SH-SY5Y (cell line): ENCODE results near the gene BABAM2.

Source experiments
- GATA2 ChIP-seq: IDR thresholded peaks from 2 replicates; pipeline ENCODE4 v1.6.1; 2011; ENCODE audit warnings: mild to moderate bottlenecking, low read depth, low read length
- GATA3 ChIP-seq: IDR thresholded peaks from 2 replicates; pipeline ENCODE4 v1.6.1; 2011; ENCODE audit warnings: low read depth, mild to moderate bottlenecking, low read length, moderate library complexity

DNA sequence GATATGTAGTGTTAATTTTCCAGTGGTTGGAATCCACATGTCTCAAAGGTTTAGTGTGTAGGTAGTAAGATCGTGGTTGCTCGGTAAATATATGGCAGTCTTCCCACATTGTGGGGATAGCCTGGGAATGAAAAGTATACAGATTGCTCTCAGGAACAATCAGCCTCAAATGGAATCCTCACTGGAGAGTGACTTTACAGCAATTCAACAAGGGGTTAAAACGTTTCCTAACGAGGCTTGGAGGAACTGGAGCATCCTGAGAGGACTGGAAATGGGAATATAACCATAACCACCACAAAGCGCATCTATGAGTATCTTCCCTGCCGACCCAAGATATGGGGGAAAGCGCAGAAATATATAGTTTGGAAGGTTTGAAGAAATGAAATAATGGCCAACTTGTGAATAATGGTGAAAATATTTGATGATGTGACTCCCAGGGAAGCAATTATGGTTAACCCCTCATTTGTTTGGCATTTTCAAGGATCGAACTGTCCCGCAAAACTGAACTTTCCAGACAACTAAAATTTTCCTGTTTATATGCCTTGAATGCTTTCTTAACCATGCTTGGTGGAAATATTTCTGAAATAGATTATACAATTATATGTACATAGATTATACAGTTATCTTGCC lies 401.4 kb downstream of the BABAM2 start:
- TF ChIP-seq GATA3 (no peak), GATA2 (no peak)
